A673 (cell line): ENCODE data around the gene JARID2.

ENCODE experiments used
- EZH2 ChIP-seq: fragments of 200-600 bp; sonication (generic); IDR thresholded peaks from 2 replicates; pipeline ENCODE4 v1.6.1; 2017; ENCODE audit warnings: borderline replicate concordance, low read depth, mild to moderate bottlenecking, mixed read lengths, antibody characterized with exemption, low read length; ENCODE audit not compliant: poor library complexity, severe bottlenecking
- TF ChIP-seq, protein P1 (sequence below): fragments of 300-800, 200-600 bp; sonication (generic); conservative IDR thresholded peaks from 2 replicates; pipeline ENCODE4 v1.5.1; 2017; ENCODE audit warnings: low read depth, mild to moderate bottlenecking, antibody characterized with exemption, low read length, moderate library complexity, mixed read lengths

DNA sequence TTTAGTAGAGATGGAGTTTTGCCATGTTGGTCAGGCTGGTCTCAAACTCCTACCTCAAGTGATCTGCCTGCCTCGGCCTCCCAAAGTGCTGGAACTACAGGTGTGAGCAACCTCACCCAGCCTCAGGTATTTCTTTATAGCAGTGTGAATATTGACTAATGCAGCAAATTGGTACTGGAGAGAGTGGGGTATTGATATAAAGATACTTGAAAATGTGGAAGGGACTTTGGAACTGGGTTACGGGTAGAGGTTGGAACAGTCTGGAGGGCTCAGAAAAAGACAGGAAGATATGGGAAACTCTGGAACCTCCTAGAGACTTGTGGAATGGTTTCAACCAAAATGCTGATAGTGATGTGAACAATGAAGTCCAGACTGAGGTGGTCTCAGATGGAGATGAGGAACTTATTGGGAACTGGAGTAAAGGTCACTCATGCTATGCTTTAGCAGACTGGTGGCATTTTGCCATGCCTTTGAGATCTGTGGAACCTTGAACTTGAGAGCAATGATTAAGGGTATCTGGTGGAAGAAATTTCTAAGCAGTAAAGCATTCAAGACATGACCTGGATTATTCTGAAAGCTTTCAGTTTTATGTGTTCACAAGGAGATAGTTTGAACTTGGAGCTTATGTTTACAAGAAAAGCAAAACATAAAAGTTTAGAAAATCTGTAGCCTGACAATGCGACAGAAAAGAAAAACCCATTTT, 289.8 kb downstream of the JARID2 start:
- TF ChIP-seq, protein P1, sequence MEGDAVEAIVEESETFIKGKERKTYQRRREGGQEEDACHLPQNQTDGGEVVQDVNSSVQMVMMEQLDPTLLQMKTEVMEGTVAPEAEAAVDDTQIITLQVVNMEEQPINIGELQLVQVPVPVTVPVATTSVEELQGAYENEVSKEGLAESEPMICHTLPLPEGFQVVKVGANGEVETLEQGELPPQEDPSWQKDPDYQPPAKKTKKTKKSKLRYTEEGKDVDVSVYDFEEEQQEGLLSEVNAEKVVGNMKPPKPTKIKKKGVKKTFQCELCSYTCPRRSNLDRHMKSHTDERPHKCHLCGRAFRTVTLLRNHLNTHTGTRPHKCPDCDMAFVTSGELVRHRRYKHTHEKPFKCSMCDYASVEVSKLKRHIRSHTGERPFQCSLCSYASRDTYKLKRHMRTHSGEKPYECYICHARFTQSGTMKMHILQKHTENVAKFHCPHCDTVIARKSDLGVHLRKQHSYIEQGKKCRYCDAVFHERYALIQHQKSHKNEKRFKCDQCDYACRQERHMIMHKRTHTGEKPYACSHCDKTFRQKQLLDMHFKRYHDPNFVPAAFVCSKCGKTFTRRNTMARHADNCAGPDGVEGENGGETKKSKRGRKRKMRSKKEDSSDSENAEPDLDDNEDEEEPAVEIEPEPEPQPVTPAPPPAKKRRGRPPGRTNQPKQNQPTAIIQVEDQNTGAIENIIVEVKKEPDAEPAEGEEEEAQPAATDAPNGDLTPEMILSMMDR, result no peak
- no peak for TF ChIP-seq EZH2
